C4-2B (cell line): ENCODE measurements around the gene DNAJC27.
"Not testable (repeated sequence)": the region's sequence is repeated elsewhere in the genome, so short reads cannot be mapped to it uniquely, and the experiment has no call there.

Experiments used
- H3K27ac ChIP-seq: fragments of 450-650 bp; 2 replicates; pipeline ENCODE4 v1.5.1; 2017
- ZFX ChIP-seq: fragments of 450-650 bp; IDR thresholded peaks from 2 replicates; pipeline ENCODE4 v1.6.1; 2017
- TF ChIP-seq, protein P1 (sequence below): fragments of 450-650 bp; conservative IDR thresholded peaks from 2 replicates; pipeline ENCODE4 v1.5.1; 2017; ENCODE audit warnings: mild to moderate bottlenecking

The DNAJC27 gene

DNA sequence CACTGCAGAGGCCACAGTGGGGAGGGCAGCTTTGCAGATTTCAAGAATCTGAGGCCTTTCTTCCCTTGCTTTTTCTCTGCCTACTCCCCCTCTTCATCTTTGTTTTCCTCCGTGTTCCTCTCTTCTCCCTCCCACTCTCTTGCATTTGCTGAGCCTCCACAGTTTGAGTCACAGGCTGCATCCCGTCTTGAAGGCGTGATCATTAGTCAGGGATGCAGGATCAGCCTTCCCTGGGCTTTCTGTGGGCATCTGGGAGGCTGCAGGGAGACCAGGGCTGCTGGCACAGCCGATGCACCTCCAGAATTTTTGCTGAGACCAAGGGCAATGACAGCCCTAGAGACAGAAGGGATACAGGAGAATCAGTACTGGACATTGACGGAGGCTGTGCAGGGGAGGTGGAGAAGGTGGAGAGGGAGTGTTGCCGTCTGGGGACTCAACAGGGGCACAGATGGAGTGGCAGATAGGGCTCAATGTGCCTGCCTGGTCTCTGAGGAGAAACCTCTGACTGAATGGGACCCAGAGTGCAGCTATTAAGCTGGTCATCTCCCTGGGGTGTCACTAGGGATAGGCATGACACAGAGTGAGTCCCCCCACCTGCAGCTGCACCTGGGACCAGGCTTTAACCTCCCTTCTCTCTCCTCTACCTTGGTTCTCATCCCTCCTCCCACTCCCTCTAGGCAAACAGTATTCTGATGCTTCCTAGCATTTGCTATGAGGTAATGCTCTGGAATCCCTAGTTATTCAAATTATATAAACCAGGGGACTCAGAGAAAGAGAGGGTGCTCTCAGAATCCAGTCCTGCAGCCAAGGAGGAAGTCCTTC, 29.0 kb upstream of the DNAJC27 start:
- no peak overlapping the region for H3K27ac ChIP-seq
- no peak for TF ChIP-seq ZFX
- TF ChIP-seq, protein P1, sequence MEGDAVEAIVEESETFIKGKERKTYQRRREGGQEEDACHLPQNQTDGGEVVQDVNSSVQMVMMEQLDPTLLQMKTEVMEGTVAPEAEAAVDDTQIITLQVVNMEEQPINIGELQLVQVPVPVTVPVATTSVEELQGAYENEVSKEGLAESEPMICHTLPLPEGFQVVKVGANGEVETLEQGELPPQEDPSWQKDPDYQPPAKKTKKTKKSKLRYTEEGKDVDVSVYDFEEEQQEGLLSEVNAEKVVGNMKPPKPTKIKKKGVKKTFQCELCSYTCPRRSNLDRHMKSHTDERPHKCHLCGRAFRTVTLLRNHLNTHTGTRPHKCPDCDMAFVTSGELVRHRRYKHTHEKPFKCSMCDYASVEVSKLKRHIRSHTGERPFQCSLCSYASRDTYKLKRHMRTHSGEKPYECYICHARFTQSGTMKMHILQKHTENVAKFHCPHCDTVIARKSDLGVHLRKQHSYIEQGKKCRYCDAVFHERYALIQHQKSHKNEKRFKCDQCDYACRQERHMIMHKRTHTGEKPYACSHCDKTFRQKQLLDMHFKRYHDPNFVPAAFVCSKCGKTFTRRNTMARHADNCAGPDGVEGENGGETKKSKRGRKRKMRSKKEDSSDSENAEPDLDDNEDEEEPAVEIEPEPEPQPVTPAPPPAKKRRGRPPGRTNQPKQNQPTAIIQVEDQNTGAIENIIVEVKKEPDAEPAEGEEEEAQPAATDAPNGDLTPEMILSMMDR, result no peak

DNA sequence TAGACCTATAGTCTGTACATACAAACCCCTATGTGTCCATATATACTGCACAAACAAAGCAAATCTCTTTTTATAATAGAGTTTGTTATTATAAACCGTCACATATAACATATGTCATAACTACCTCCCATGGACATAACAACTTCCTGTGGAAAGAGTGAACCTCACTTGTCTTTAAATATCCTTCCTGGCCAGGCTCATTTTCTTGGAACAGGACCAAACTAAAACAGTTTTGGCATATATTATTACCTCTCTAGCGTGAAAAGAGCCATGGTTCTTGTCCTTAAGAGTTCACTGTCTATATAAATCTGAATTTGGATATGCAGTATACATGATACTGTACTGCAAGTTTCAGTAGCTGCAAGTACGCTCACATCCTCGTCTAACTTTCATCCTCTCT, 28.3 kb upstream of the DNAJC27 start:
- TF ChIP-seq ZFX, result no peak
- TF ChIP-seq, protein P1, result no peak
- no peak overlapping the region for H3K27ac ChIP-seq

DNA sequence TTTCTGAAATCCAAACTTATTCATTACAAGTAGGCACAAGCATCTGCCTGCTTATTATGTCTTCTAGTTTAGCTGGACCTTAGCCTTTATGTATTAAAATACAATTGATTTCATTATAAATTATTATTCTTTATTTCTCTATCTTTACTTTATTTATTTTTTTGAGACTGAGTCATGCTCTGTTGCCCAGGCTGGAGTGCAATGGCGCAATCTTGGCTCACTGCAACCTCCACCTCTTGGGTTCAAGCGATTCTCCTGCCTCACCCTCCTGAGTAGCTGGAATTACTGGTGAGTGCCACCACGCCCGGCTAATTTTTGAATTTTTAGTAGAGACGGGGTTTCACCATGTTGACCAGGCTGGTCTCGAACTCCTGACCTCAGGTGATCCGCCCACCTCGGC, 27.3 kb upstream of the DNAJC27 start:
- H3K27ac ChIP-seq, result not testable (repeated sequence)

DNA sequence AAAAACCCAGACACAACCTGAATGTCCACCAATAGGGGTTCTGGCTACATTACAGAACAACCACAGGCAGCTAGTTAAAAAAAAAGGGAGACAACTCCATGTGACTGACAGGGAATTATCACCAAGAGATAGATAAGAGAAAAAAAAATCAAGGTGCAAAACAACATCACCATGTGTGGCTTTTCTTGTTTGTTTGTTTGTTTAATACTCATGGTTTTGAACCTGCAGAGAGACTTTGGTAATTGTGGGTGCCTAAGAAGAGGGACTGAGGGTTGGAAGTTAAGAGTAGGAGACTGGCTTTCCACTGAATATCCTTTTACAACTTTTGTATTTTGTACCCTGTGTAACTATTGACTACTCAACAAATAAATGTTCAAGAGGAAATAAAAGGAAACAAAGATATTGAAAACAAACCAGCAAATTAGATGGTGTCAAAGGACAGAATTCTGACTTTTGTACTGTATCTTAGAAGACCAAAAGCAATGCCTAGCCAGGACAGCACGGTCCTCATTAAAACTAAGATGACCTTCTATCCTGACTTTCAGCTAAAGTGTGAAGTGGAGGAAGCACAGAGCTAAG, 22.5 kb upstream of the DNAJC27 start:
- TF ChIP-seq, protein P1, result no peak
- TF ChIP-seq ZFX, result no peak
- no peak overlapping the region for H3K27ac ChIP-seq

DNA sequence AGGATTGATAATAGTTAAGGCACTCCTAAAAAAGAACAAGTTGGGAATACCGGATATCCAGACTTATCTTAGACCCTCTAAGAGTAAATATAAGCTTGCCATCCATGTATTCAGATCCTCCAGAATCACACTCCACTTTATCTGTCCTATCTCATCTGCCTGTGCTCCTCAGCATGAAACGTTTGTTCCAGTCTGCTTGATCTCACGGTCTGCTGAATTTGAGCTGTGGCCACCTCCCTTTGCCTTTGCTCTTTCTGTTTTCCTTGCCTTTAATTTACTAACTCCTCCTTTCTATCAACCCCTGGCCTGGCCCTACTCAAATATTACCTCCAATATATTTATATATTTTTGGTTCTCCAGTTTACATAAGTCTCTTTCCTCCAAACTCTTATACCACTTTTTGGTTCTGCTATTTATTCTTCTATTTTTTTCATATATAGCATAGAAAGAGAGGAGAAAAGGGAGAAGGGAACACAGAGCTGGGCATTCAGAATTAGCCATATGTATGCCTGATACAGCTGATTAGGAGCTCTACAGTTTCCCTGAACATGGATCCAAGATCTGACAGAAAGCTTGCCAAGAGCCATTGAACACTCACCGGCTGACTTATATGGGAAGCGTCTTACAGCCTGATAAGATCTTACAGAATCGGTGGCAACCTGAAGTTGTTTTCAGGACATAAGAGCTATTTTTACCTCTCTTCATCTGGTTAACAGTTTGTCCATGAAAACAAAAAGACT, 21.8 kb upstream of the DNAJC27 start:
- no peak overlapping the region for H3K27ac ChIP-seq
- TF ChIP-seq, protein P1, result no peak
- TF ChIP-seq ZFX, result no peak

DNA sequence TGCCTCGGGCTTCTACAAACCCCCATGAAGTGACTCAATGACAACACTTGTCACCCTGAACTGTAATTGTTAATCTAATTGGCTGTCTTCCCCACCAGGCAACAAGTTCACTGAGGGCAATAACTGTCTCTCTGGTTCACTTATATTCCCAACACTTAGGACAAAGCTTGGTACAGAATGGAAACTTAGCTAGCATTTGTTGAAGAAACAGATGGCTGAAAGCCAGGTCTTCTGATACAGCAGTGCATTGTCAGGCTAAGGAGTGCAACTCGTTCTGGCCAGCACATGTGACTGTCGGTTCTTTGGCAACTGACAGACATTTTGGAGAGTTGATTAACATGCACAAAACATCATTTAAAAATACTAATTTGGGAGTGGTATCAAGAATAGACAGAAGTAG, 14.6 kb upstream of the DNAJC27 start:
- no peak overlapping the region for H3K27ac ChIP-seq
- TF ChIP-seq, protein P1, result no peak
- TF ChIP-seq ZFX, result no peak

DNA sequence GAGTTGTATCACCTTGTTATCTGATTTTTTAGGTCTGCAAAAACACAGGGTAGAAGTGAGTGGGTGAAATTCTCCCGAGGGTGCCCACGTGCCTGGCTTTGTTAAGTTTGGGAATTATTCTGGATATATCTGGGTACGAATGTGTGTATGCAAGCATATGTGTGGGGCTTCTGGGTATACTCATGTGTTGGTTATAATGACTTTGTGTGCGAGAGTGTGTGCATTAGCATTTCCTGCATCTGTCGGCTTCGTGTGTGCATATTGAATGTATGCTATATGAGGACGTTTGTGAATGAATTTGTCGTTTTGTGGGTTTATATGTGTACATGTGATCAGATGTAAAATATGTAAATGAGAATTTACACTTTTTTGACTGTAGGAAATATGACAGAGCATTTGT, 13.8 kb upstream of the DNAJC27 start:
- TF ChIP-seq, protein P1, result no peak
- no peak for TF ChIP-seq ZFX
- H3K27ac ChIP-seq, result no peak overlapping the region
